ENCODE results near the gene CIDEA.
A peak's percentile ranks its signal among the peaks of the same experiment; 100 is the strongest.
"Not testable (repeated sequence)": the region's sequence is repeated elsewhere in the genome, so short reads cannot be mapped to it uniquely, and the experiment has no call there.

Gene CIDEA

GRCh38 chr18:12239431-12239830, 14.7 kb upstream of the CIDEA start:
- no peak for DNase-seq

GRCh38 chr18:12242658-12243260, 11.4 kb upstream of the CIDEA start:
- DNase-seq = no peak

GRCh38 chr18:12243272-12243671, 10.9 kb upstream of the CIDEA start:
- DNase-seq = not testable (repeated sequence)

- DNase-seq = no peak
Measured at GRCh38 chr18:12245793-12246135, 8.4 kb upstream of the CIDEA start.

- DNase-seq = no peak
Measured at GRCh38 chr18:12246849-12247808, 7.0 kb upstream of the CIDEA start.

- no peak for DNase-seq
Measured at GRCh38 chr18:12247946-12248345, 6.2 kb upstream of the CIDEA start.

GRCh38 chr18:12248926-12249720, 5.0 kb upstream of the CIDEA start:
- no peak for DNase-seq

GRCh38 chr18:12251311-12251710, 2.9 kb upstream of the CIDEA start:
- no peak for DNase-seq

- no peak for DNase-seq
Measured at GRCh38 chr18:12252061-12252460, 2.1 kb upstream of the CIDEA start.

- DNase-seq = no peak
Measured at GRCh38 chr18:12253027-12253426, 1.1 kb upstream of the CIDEA start.

- peak; percentile 1 for DNase-seq
Measured at GRCh38 chr18:12253663-12254135, 462 bp upstream of the CIDEA start.

- DNase-seq = no peak
Measured at GRCh38 chr18:12254820-12255511, 805 bp downstream of the CIDEA start.

- DNase-seq = no peak
Measured at GRCh38 chr18:12255626-12256026, 1.5 kb downstream of the CIDEA start.

GRCh38 chr18:12256951-12257350, 2.8 kb downstream of the CIDEA start:
- no peak for DNase-seq

GRCh38 chr18:12257996-12258718, 4.0 kb downstream of the CIDEA start:
- DNase-seq = no peak

GRCh38 chr18:12258719-12259705, 4.9 kb downstream of the CIDEA start:
- no peak for DNase-seq

GRCh38 chr18:12262748-12263147, 8.6 kb downstream of the CIDEA start:
- DNase-seq = no peak

- DNase-seq = no peak
Measured at GRCh38 chr18:12264864-12265263, 10.7 kb downstream of the CIDEA start.

- DNase-seq = peak; percentile 79
Measured at GRCh38 chr18:12271376-12272235, 17.4 kb downstream of the CIDEA start.

GRCh38 chr18:12274793-12275192, 20.6 kb downstream of the CIDEA start:
- DNase-seq = no peak
